ENCODE measurements around the gene PGPEP1.

Gene PGPEP1

DNA sequence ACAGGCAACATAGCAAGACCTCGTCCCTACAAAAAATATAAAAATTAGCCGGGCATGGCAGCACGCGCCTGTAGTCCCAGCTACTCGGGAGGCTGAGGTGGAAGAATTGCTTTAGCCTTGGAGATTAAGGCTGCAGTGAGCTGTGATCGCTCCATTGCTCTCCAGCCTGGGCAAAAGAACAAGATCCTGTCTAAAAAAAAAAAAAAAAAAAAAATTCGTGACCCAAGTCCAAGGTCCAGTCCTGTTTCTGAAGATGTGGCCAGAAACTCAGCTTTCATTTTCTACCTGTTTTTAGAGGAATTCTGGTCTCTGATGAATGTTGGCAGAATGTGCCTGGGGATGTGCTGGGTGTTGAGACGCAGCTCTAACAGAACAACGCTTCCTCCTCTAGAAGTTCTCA lies 1.9 kb upstream of the PGPEP1 start:
- no peak overlapping the region for H3K27ac ChIP-seq
- TF ChIP-seq, protein P1, sequence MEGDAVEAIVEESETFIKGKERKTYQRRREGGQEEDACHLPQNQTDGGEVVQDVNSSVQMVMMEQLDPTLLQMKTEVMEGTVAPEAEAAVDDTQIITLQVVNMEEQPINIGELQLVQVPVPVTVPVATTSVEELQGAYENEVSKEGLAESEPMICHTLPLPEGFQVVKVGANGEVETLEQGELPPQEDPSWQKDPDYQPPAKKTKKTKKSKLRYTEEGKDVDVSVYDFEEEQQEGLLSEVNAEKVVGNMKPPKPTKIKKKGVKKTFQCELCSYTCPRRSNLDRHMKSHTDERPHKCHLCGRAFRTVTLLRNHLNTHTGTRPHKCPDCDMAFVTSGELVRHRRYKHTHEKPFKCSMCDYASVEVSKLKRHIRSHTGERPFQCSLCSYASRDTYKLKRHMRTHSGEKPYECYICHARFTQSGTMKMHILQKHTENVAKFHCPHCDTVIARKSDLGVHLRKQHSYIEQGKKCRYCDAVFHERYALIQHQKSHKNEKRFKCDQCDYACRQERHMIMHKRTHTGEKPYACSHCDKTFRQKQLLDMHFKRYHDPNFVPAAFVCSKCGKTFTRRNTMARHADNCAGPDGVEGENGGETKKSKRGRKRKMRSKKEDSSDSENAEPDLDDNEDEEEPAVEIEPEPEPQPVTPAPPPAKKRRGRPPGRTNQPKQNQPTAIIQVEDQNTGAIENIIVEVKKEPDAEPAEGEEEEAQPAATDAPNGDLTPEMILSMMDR (conservative IDR thresholded peaks at IDR 0.05) = no peak
- TF ChIP-seq ZFX (IDR thresholded peaks at IDR 0.05) = no peak

DNA sequence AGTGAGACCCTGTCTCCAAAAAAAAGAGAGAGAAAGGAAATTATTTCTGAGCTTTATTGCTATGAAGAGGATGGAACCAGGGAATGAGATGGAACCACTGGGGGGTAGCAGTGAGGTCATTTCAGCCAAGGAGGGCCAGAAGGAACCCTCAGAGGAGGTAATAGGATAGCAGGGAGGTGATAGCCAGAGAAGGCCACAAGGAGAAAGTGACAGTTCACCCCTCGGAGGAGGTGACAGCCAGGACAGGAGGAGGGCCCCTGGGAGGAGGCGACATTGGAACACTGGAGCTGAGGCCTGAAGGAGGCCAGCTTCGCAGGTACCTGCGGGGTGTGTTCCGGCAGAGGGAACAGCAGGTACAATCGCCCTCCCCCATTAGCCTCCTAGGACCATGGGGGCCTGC lies 675 bp upstream of the PGPEP1 start:
- H3K27ac ChIP-seq = peak overlapping the region; percentile 77
- TF ChIP-seq, protein P1 (conservative IDR thresholded peaks at IDR 0.05) = no peak
- no peak for TF ChIP-seq ZFX (IDR thresholded peaks at IDR 0.05)

DNA sequence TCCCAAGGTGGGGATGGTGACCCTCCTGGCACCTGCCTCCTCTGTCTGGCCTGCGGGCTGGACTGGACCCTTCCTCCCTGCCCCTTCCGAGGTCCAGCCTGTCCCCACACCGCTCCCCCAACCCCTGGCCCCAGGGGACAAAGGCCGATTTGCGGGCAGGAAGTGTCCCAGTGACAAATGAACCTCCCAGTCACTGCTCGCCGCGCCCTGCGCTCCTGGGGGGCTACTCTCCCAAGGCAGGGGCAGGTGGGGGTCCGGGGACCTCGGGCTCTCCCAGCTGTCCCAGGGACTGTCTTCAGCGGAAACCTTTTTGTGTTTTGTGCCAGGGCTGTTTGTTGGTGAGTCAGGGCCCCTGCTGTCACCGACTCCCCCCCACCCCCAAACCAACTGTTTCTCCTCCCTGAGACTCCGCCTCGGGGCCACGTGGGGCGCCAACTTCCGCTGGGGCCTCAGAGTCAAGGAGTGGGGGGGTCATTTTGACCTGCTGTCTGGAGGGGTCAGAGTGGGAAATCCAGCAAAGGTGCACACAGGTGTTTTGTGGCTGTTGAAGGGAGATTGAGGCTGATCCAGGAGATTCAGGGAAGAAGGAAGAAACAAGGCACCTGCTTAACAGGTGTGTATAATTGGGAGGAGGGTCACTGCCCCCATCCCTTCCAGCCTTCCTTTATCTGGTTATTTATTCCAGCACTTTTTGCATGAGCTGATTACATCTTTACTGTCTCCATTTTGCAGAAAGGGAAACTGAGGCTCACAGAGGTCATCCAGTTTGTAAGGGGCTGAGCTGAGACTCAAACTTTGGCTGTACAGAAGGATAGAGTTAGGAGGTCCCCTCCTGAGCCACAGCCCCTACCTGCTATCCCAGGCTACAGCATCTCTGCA lies 831 bp downstream of the PGPEP1 start:
- peak overlapping the region; percentile 77 for H3K27ac ChIP-seq
- TF ChIP-seq, protein P1 (conservative IDR thresholded peaks at IDR 0.05) = no peak
- no peak for TF ChIP-seq ZFX (IDR thresholded peaks at IDR 0.05)

DNA sequence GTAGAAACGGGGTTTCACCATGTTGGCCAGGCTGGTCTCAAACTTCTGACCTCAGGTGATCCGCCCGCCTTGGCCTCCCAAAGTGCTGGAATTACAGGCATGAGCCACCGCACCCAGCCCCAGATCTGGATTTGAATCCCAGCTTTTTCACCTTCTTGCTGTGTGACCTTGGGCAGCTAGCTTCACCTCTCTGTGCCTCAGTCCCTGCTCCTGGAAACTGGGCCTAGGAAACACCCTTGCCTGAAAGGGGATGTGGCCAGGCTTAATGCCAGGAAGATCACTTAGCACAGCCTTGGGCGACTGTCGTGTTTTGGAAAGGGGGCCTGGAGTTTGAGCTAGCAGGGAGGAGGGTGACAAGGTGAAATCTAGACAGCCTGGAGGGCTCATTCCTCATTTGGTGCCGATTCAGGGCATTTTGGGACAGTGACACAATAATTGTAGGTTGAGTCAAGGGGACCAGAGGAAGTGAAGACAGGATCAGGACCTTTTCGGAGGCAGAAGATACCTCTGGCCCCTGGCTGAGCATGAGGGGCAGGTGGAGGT lies 1.8 kb downstream of the PGPEP1 start:
- no peak for TF ChIP-seq ZFX (IDR thresholded peaks at IDR 0.05)
- TF ChIP-seq, protein P1 (conservative IDR thresholded peaks at IDR 0.05) = no peak
- H3K27ac ChIP-seq = no peak overlapping the region; the same call in 1 of the 2 replicates

DNA sequence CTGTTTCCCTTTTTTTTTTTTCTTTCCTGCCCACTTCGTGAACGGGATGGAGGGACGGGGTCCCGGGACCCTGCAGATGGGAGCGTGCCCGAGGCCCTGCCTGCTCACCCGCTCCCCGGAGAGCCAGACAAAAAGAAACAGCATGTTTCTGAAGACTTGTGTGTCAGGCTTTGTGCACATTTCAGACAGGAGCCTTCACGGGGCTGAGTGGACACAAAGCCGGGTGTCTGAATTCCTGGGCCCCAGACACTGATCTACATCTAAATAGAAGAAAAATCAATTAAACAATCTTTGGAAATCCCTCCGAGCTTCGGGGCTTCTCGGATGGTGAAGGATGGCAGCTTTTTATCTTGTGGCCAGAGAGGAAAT lies 4.2 kb downstream of the PGPEP1 start:
- TF ChIP-seq ZFX (IDR thresholded peaks at IDR 0.05) = no peak
- TF ChIP-seq, protein P1 (conservative IDR thresholded peaks at IDR 0.05) = no peak
- H3K27ac ChIP-seq = no peak overlapping the region

DNA sequence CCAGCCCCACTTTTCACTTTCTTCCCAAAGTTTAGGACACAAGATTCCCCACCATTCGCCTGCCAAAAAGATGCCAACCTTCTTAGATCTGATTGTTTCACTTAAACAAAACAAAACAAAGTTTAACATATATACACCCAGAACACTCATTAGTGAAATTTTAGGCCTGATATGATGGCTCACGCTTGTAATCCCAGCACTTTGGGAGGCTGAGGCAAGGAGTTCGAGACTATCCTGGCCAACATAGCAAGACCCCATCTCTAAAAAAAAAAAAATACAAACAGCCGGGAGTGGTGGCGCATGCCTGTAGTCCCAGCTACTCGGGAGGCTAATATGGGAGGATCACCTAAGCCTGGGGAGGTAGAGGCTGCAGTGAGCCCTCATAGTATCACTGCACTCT lies 4.9 kb downstream of the PGPEP1 start:
- H3K27ac ChIP-seq = no peak overlapping the region
- TF ChIP-seq ZFX (IDR thresholded peaks at IDR 0.05) = no peak
- TF ChIP-seq, protein P1 (conservative IDR thresholded peaks at IDR 0.05) = no peak

DNA sequence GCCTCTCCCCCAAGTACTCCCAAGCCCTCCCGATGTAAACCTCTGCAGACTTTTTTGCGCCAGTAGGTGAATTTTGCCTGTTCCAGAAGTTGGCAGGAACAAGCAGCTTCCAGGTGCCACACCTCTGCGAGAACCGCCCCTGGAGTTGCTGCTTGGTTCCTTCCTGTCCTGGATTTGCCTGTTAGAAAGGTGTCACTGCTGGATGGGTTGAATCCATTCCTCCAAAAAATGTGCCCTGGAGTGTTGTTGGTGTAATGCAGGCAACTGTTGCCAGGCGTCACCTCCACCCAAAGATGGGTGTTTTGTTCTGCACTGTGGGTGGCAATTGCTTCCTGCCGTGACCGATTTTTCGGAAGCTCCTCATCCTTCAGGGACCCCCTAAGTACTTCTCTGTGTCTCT lies 5.7 kb downstream of the PGPEP1 start:
- TF ChIP-seq, protein P1 (conservative IDR thresholded peaks at IDR 0.05) = no peak
- TF ChIP-seq ZFX (IDR thresholded peaks at IDR 0.05) = no peak
- H3K27ac ChIP-seq = no peak overlapping the region
